Upper lobe of right lung (tissue), 1 donor: Measurements from ENCODE around the gene CNOT10. TPM values are rescaled to one million over a fixed set of nuclear protein-coding genes. Genes with fewer than 3 reads are reported as not detected.
"Not testable (repeated sequence)": the region's sequence is repeated elsewhere in the genome, so short reads cannot be mapped to it uniquely, and the experiment has no call there.

ENCODE experiments used
- ATAC-seq: fragments of 200-7000 bp; cut with Tn5 transposase; one replicate; pipeline ENCODE4 v1.9.1; 2020; ENCODE audit warnings: mild to moderate bottlenecking, moderate library complexity
- DNase-seq: peaks from one replicate; pipeline ENCODE4 v3.0.0-alpha.2; 2020
- H3K27ac ChIP-seq: fragments of 200-600 bp; one replicate; pipeline ENCODE4 v1.8.0; 2022
- H3K27me3 ChIP-seq: fragments of 200-600 bp; one replicate; pipeline ENCODE4 v1.8.0; 2022; ENCODE audit warnings: mild to moderate bottlenecking
- H3K36me3 ChIP-seq: fragments of 200-600 bp; one replicate; pipeline ENCODE4 v1.8.0; 2022
- H3K4me1 ChIP-seq: fragments of 200-600 bp; one replicate; pipeline ENCODE4 v1.8.0; 2022
- H3K4me3 ChIP-seq: fragments of 200-600 bp; one replicate; pipeline ENCODE4 v1.8.0; 2022; ENCODE audit warnings: mild to moderate bottlenecking
- H3K9me3 ChIP-seq: fragments of 200-600 bp; one replicate; pipeline ENCODE4 v1.8.0; 2022
- CTCF ChIP-seq: fragments of 200-600 bp; IDR thresholded peaks from one replicate; pipeline ENCODE4 v1.8.0; 2022; ENCODE audit warnings: antibody characterized with exemption
- intact Hi-C: fragments of 100-400 bp; cut with DNase I; formaldehyde crosslinking; loops from one replicate; pipeline ENCODE4 v1.11.0; 2022
- total RNA-seq: library from RNA; stranded (reverse); fragmentation: NEBNext Ultra II Directional; extraction: Animal tissue kit (Norgen Biotek cat#: 25700); gene quantifications from one replicate; pipeline ENCODE4 v1.2.1, GENCODE V29; 2021
- donor health status: DM: no; HTN: yes; CAD: no; lungs with severe emphysema.

Gene CNOT10
- total RNA-seq, 1 donor from 2014 or later = 30.1 TPM

- no peaks in the 10 kb centered on the region for H3K36me3 ChIP-seq
- H3K4me3 ChIP-seq = no peak overlapping the region
These were observed 40.6 kb upstream of the CNOT10 start for GRCh38 chr3:32644380-32644779.

GRCh38 chr3:32646761-32647160 lies 38.2 kb upstream of the CNOT10 start:
- Histone ChIP-seq H3K4me3 (no peak overlapping the region), H3K4me1 (no peaks in the 10 kb centered on the region), H3K27ac (no peak overlapping the region), H3K36me3 (no peaks in the 10 kb centered on the region), H3K9me3 (no peaks in the 10 kb centered on the region), H3K27me3 (no peaks in the 10 kb centered on the region)
- intact Hi-C loops = no loop called here
- TF ChIP-seq CTCF = no peak
- no peak for ATAC-seq
- DNase-seq = no peak

More at GRCh38 chr3:32644380-32644779, 40.6 kb upstream of the CNOT10 start:
- no peak overlapping the region for H3K27ac ChIP-seq
- H3K27me3 ChIP-seq = no peaks in the 10 kb centered on the region
- no peaks in the 10 kb centered on the region for H3K9me3 ChIP-seq
- no peak for TF ChIP-seq CTCF
- intact Hi-C loops = no loop called here
- DNase-seq = no peak
- no peaks in the 10 kb centered on the region for H3K4me1 ChIP-seq
- ATAC-seq = no peak

- H3K4me3 ChIP-seq, H3K27ac ChIP-seq, H3K4me1 ChIP-seq, H3K9me3 ChIP-seq, DNase-seq, ATAC-seq, intact Hi-C loops, H3K36me3 ChIP-seq, H3K27me3 ChIP-seq: not testable (repeated sequence)
These were observed 32.5 kb upstream of the CNOT10 start for GRCh38 chr3:32652337-32653100.

GRCh38 chr3:32655167-32655566 lies 29.8 kb upstream of the CNOT10 start:
- Histone ChIP-seq H3K9me3 (no peaks in the 10 kb centered on the region), H3K36me3 (no peaks in the 10 kb centered on the region), H3K27me3 (no peaks in the 10 kb centered on the region), H3K27ac (no peak overlapping the region), H3K4me3 (no peak overlapping the region), H3K4me1 (no peaks in the 10 kb centered on the region)
- no peak for ATAC-seq
- no peak for TF ChIP-seq CTCF
- intact Hi-C loops = no loop called here
- no peak for DNase-seq

GRCh38 chr3:32660634-32661033 lies 24.4 kb upstream of the CNOT10 start:
- H3K27me3 ChIP-seq = no peaks in the 10 kb centered on the region
- no peaks in the 10 kb centered on the region for H3K4me1 ChIP-seq
- no peak overlapping the region for H3K4me3 ChIP-seq
- no peak for TF ChIP-seq CTCF
- no peaks in the 10 kb centered on the region for H3K36me3 ChIP-seq
- H3K9me3 ChIP-seq = no peaks in the 10 kb centered on the region
- no peak overlapping the region for H3K27ac ChIP-seq
- ATAC-seq (no peak), DNase-seq (no peak)
- intact Hi-C loops = loop anchor here (5.0 kb wide), 1 partner anchor 143 kb away; no protein-coding TSS in a partner anchor

GRCh38 chr3:32662647-32663046 lies 22.3 kb upstream of the CNOT10 start:
- no peak for TF ChIP-seq CTCF
- no peak for DNase-seq
- Histone ChIP-seq H3K4me1 (no peaks in the 10 kb centered on the region), H3K27ac (no peak overlapping the region), H3K27me3 (no peaks in the 10 kb centered on the region), H3K9me3 (no peaks in the 10 kb centered on the region), H3K4me3 (no peak overlapping the region), H3K36me3 (no peaks in the 10 kb centered on the region)
- intact Hi-C loops = loop anchor here (5.0 kb wide), 1 partner anchor 145 kb away; no protein-coding TSS in a partner anchor
- peak; percentile 34 for ATAC-seq
